Neural progenitor cell (in vitro differentiated cells): ENCODE measurements around the gene RCC2. TPM values are rescaled to one million over a fixed set of nuclear protein-coding genes. Genes with fewer than 3 reads are reported as not detected.

Source experiments
- DNase-seq: peaks from one replicate; pipeline ENCODE4 v3.0.0-alpha.2; 2016; ENCODE audit warnings: low spot score
- H2AFZ ChIP-seq: fragments of 200-600 bp; sonication (generic); replicated peaks from 2 replicates; pipeline ENCODE4 v1.6.1; 2016; ENCODE audit warnings: antibody characterized with exemption
- H3F3A ChIP-seq: fragments of 200-600 bp; sonication (generic); 2 replicates; pipeline ENCODE4 v1.6.1; 2016; ENCODE audit warnings: antibody characterized with exemption, low read depth
- H3K27ac ChIP-seq: fragments of 200-600 bp; sonication (generic); 2 replicates; pipeline ENCODE4 v1.5.1; 2016; ENCODE audit warnings: mild to moderate bottlenecking
- H3K27me3 ChIP-seq: fragments of 200-600 bp; sonication (generic); 2 replicates; pipeline ENCODE4 v1.6.1; 2016; ENCODE audit warnings: mild to moderate bottlenecking, moderate library complexity
- H3K36me3 ChIP-seq: fragments of 200-600 bp; sonication (generic); 2 replicates; pipeline ENCODE4 v1.5.1; 2016
- H3K4me1 ChIP-seq: fragments of 200-600 bp; sonication (generic); 2 replicates; pipeline ENCODE4 v1.6.1; 2016; ENCODE audit warnings: mixed run types
- H3K4me2 ChIP-seq: fragments of 200-600 bp; sonication (generic); 2 replicates; pipeline ENCODE4 v1.6.1; 2016
- H3K4me3 ChIP-seq: fragments of 200-600 bp; sonication (generic); 2 replicates; pipeline ENCODE4 v1.5.1; 2016
- H3K79me2 ChIP-seq: fragments of 200-600 bp; sonication (generic); 2 replicates; pipeline ENCODE4 v1.6.1; 2016; ENCODE audit warnings: low read depth
- H3K9ac ChIP-seq: fragments of 200-600 bp; sonication (generic); 2 replicates; pipeline ENCODE4 v1.6.1; 2016
- H3K9me3 ChIP-seq: fragments of 200-600 bp; sonication (generic); 2 replicates; pipeline ENCODE4 v1.5.1; 2016; ENCODE audit warnings: low read depth
- H4K20me1 ChIP-seq: fragments of 200-600 bp; sonication (generic); 2 replicates; pipeline ENCODE4 v1.6.1; 2016; ENCODE audit warnings: low read depth
- H3K27ac Mint-ChIP-seq: 3 replicates; pipeline ENCODE4 v1.8.0; 2021; ENCODE audit warnings: mixed read lengths
- H3K27me3 Mint-ChIP-seq: 2 replicates; pipeline ENCODE4 v1.8.0; 2022; ENCODE audit warnings: low read depth, mild to moderate bottlenecking, inconsistent platforms, moderate library complexity, mixed read lengths; ENCODE audit not compliant: insufficient read depth
- H3K36me3 Mint-ChIP-seq: 3 replicates; pipeline ENCODE4 v1.8.0; 2021; ENCODE audit warnings: mixed read lengths
- H3K4me1 Mint-ChIP-seq: 3 replicates; pipeline ENCODE4 v1.8.0; 2021; ENCODE audit warnings: mixed read lengths
- H3K4me3 Mint-ChIP-seq: 3 replicates; pipeline ENCODE4 v1.8.0; 2021; ENCODE audit warnings: mild to moderate bottlenecking, moderate library complexity, mixed read lengths
- H3K9me3 Mint-ChIP-seq: 3 replicates; pipeline ENCODE4 v1.8.0; 2020; ENCODE audit warnings: mixed read lengths
- CTCF ChIP-seq: fragments of 200-600 bp; sonication (generic); IDR thresholded peaks from 2 replicates; pipeline ENCODE4 v1.5.1; 2017; ENCODE audit warnings: antibody characterized with exemption, mild to moderate bottlenecking
- EZH2 ChIP-seq: fragments of 200-600 bp; sonication (generic); IDR thresholded peaks from 2 replicates; pipeline ENCODE4 v1.6.1; 2017; ENCODE audit warnings: antibody characterized with exemption, mild to moderate bottlenecking, moderate library complexity
- EZH2phosphoT487 ChIP-seq: fragments of 200-600 bp; sonication (generic); IDR thresholded peaks from 2 replicates; pipeline ENCODE4 v1.6.1; 2017; ENCODE audit warnings: antibody characterized with exemption
- total RNA-seq: library from RNA; depleted of rRNA; stranded (reverse); fragments of >200 nt; gene quantifications from 2 replicates; pipeline ENCODE4 v1.2.3, GENCODE V29; 2015; ENCODE audit warnings: low replicate concordance

Gene RCC2
- total RNA-seq, 1 donor from 2014 or later, result 126 TPM

- Histone ChIP-seq H2AFZ (no peak overlapping the region), H3K79me2 (no peaks in the 10 kb centered on the region), H3K9ac (no peak overlapping the region), H3F3A (no peaks in the 10 kb centered on the region), H3K9me3 (no peaks in the 10 kb centered on the region), H3K27me3 (no peaks in the 10 kb centered on the region), H3K4me3 (no peak overlapping the region), H3K36me3 (no peaks in the 10 kb centered on the region), H3K4me2 (no peak overlapping the region), H4K20me1 (no peaks in the 10 kb centered on the region), H3K27ac (no peak overlapping the region), H3K4me1 (no peaks in the 10 kb centered on the region)
- Mint-ChIP-seq H3K27me3 (peaks cover 5% of the 10 kb centered on the region), H3K4me3 (no peak overlapping the region), H3K4me1 (peaks cover 3% of the 10 kb centered on the region), H3K9me3 (peaks cover 2% of the 10 kb centered on the region), H3K27ac (no peak overlapping the region), H3K36me3 (no peaks in the 10 kb centered on the region)
- no peak for DNase-seq
- TF ChIP-seq CTCF (no peak), EZH2phosphoT487 (no peak)
Measured at GRCh38 chr1:17361687-17362086, 77.8 kb downstream of the RCC2 start.

- no peak for DNase-seq
- no peaks in the 10 kb centered on the region for H3K36me3 Mint-ChIP-seq
Measured at GRCh38 chr1:17360272-17360956, 79.1 kb downstream of the RCC2 start.

DNA sequence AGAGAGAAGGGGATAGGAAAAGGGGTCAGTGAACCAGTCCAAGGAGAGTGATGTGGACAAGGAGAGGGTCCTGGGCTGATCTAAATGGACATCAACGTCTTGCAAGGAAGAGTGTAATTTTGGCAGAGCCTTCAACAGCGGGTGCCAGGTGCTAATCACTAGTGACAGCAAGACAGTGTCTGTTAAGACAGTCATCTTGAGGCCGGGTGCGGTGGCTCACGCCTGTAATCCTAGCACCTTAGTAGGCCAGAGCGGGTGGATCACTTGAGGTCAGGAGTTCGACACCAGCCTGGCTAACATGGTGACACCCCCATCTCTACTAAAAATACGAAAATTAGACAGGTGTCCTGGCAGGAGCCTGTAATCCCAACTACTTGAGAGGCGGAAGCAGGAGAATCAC, 79.7 kb downstream of the RCC2 start:
- H3K4me3 ChIP-seq, result no peak overlapping the region
- H3K36me3 ChIP-seq, result no peaks in the 10 kb centered on the region
- no peak overlapping the region for H3K9ac ChIP-seq

More at GRCh38 chr1:17360272-17360956, 79.1 kb downstream of the RCC2 start:
- H3K4me3 ChIP-seq, result no peak overlapping the region
- H2AFZ ChIP-seq, result no peak overlapping the region
- Mint-ChIP-seq H3K27ac (no peak overlapping the region), H3K9me3 (peaks cover 2% of the 10 kb centered on the region), H3K4me1 (peaks cover 3% of the 10 kb centered on the region), H3K4me3 (no peak overlapping the region), H3K27me3 (peaks cover 9% of the 10 kb centered on the region)
- no peaks in the 10 kb centered on the region for H3K9me3 ChIP-seq
- no peaks in the 10 kb centered on the region for H3K36me3 ChIP-seq
- no peak overlapping the region for H3K27ac ChIP-seq
- H3F3A ChIP-seq, result no peaks in the 10 kb centered on the region
- no peak overlapping the region for H3K4me2 ChIP-seq
- no peaks in the 10 kb centered on the region for H3K79me2 ChIP-seq
- no peaks in the 10 kb centered on the region for H3K27me3 ChIP-seq
- H3K9ac ChIP-seq, result no peak overlapping the region
- no peaks in the 10 kb centered on the region for H3K4me1 ChIP-seq
- H4K20me1 ChIP-seq, result no peaks in the 10 kb centered on the region
- TF ChIP-seq EZH2phosphoT487 (no peak), EZH2 (no peak), CTCF (no peak)

More for the DNA sequence above, 79.7 kb downstream of the RCC2 start:
- H3K9me3 ChIP-seq, result no peaks in the 10 kb centered on the region
- DNase-seq, result no peak
- H2AFZ ChIP-seq, result no peak overlapping the region
- no peaks in the 10 kb centered on the region for H3K4me1 ChIP-seq
- peaks cover 3% of the 10 kb centered on the region for H3K4me1 Mint-ChIP-seq
- peaks cover 2% of the 10 kb centered on the region for H3K9me3 Mint-ChIP-seq
- H3K27ac Mint-ChIP-seq, result no peak overlapping the region
- H4K20me1 ChIP-seq, result no peaks in the 10 kb centered on the region
- no peaks in the 10 kb centered on the region for H3F3A ChIP-seq
- no peaks in the 10 kb centered on the region for H3K36me3 Mint-ChIP-seq
- no peak overlapping the region for H3K4me3 Mint-ChIP-seq
- H3K27me3 Mint-ChIP-seq, result peaks cover 9% of the 10 kb centered on the region
- H3K79me2 ChIP-seq, result no peaks in the 10 kb centered on the region
- TF ChIP-seq CTCF, result no peak
- no peak for TF ChIP-seq EZH2
- no peak overlapping the region for H3K27ac ChIP-seq
- H3K4me2 ChIP-seq, result no peak overlapping the region
- no peaks in the 10 kb centered on the region for H3K27me3 ChIP-seq
